Measurements from ENCODE around the gene CAMTA2.

Gene CAMTA2

DNA sequence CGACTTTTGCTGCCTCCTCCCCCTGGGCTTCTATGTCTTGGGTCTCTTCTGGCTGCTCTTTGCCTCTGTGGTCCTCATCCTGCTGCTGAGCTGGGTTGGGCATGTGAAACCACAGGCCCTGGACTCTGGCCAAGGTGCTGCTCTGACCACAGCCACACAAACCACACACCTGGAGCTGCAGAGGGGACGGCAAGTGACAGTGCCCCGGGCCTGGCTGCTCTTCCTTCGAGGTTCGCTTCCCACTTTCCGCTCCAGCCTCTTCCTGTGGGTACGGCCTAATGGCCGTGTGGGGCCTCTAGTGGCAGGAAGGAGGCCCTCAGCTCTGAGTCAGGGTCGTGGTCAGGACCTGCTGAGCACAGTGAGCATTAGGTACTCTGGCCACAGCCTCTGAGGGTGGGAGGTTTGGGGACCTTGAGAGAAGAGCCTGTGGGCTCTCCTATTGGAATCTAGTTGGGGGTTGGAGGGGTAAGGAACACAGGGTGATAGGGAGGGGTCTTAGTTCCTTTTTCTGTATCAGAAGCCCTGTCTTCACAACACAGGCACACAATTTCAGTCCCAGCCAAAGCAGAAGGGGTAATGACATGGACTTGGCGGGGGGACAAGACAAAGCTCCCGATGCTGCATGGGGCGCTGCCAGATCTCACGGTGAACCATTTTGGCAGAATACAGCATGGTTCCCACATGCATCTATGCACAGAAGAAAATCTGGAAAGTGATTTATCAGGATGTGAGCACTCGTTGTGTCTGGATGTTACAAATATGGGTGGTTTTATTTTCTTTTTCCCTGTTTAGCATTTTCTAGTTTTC is 53.1 kb downstream of the CAMTA2 start:
- Histone ChIP-seq H3K27me3 (ENCODE audit: low read length) (no peaks in the 10 kb centered on the region), H3K9me3 (ENCODE audit: insufficient read depth, low read length) (no peaks in the 10 kb centered on the region), H3K4me3 (ENCODE audit: insufficient read depth, low read length, poor library complexity, severe bottlenecking) (no peak overlapping the region), H3K79me2 (ENCODE audit: insufficient read depth, low read length) (peaks cover 14% of the 10 kb centered on the region), H3K9me2 (replicated peaks; ENCODE audit: insufficient read depth, low read length) (no peaks in the 10 kb centered on the region), H3K36me3 (ENCODE audit: low read length) (no peaks in the 10 kb centered on the region), H2AFZ (ENCODE audit: low read depth, low read length, severe bottlenecking) (no peak overlapping the region), H3F3A (ENCODE audit: insufficient read depth) (0 out of 2 replicates have a peak, but pooled peaks cover under 1% of the 10 kb centered on the region), H3K4me2 (ENCODE audit: low read depth, low read length, poor library complexity, severe bottlenecking) (no peak overlapping the region), H4K20me1 (ENCODE audit: low read depth, low read length) (no peaks in the 10 kb centered on the region), H3K27ac (ENCODE audit: low read depth, low read length) (no peak overlapping the region), H3K9ac (ENCODE audit: low read length) (no peak overlapping the region)
- TF ChIP-seq, protein P1, sequence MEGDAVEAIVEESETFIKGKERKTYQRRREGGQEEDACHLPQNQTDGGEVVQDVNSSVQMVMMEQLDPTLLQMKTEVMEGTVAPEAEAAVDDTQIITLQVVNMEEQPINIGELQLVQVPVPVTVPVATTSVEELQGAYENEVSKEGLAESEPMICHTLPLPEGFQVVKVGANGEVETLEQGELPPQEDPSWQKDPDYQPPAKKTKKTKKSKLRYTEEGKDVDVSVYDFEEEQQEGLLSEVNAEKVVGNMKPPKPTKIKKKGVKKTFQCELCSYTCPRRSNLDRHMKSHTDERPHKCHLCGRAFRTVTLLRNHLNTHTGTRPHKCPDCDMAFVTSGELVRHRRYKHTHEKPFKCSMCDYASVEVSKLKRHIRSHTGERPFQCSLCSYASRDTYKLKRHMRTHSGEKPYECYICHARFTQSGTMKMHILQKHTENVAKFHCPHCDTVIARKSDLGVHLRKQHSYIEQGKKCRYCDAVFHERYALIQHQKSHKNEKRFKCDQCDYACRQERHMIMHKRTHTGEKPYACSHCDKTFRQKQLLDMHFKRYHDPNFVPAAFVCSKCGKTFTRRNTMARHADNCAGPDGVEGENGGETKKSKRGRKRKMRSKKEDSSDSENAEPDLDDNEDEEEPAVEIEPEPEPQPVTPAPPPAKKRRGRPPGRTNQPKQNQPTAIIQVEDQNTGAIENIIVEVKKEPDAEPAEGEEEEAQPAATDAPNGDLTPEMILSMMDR (IDR thresholded peaks at IDR 0.05; ENCODE audit: insufficient read depth, low read length, poor library complexity, severe bottlenecking) = no peak
- TF ChIP-seq EZH2phosphoT487 (conservative IDR thresholded peaks at IDR 0.05; ENCODE audit: low read length) = no peak

DNA sequence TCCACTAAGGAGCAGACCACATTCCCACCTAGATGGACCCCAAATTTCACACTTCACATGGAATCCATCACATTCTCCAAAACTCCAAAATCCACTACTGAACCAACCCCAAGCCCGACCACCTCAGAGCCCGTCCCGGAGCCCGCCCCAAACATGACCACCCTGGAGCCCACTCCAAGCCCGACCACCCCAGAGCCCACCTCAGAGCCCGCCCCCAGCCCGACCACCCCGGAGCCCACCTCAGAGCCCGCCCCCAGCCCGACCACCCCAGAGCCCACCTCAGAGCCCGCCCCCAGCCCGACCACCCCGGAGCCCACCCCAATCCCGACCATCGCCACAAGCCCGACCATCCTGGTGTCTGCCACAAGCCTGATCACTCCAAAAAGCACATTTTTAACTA is 53.8 kb downstream of the CAMTA2 start:
- H2AFZ ChIP-seq (ENCODE audit: low read depth, low read length, severe bottlenecking) = no peak overlapping the region
- TF ChIP-seq EZH2phosphoT487 (conservative IDR thresholded peaks at IDR 0.05; ENCODE audit: low read length) = no peak
- TF ChIP-seq, protein P1 (IDR thresholded peaks at IDR 0.05; ENCODE audit: insufficient read depth, low read length, poor library complexity, severe bottlenecking) = no peak
- no peak overlapping the region for H3K4me3 ChIP-seq (ENCODE audit: insufficient read depth, low read length, poor library complexity, severe bottlenecking)
- H3K9ac ChIP-seq (ENCODE audit: low read length) = no peak overlapping the region
- H3K9me2 ChIP-seq (replicated peaks; ENCODE audit: insufficient read depth, low read length) = no peaks in the 10 kb centered on the region
- no peaks in the 10 kb centered on the region for H3K36me3 ChIP-seq (ENCODE audit: low read length)
- H3K4me2 ChIP-seq (ENCODE audit: low read depth, low read length, poor library complexity, severe bottlenecking) = no peak overlapping the region
- H3F3A ChIP-seq (ENCODE audit: insufficient read depth) = 0 out of 2 replicates have a peak, but pooled peaks cover 3% of the 10 kb centered on the region
- H3K27ac ChIP-seq (ENCODE audit: low read depth, low read length) = no peak overlapping the region
- peaks cover 7% of the 10 kb centered on the region for H3K79me2 ChIP-seq (ENCODE audit: insufficient read depth, low read length)
- no peaks in the 10 kb centered on the region for H4K20me1 ChIP-seq (ENCODE audit: low read depth, low read length)
- H3K27me3 ChIP-seq (ENCODE audit: low read length) = no peaks in the 10 kb centered on the region
- H3K9me3 ChIP-seq (ENCODE audit: insufficient read depth, low read length) = no peaks in the 10 kb centered on the region

DNA sequence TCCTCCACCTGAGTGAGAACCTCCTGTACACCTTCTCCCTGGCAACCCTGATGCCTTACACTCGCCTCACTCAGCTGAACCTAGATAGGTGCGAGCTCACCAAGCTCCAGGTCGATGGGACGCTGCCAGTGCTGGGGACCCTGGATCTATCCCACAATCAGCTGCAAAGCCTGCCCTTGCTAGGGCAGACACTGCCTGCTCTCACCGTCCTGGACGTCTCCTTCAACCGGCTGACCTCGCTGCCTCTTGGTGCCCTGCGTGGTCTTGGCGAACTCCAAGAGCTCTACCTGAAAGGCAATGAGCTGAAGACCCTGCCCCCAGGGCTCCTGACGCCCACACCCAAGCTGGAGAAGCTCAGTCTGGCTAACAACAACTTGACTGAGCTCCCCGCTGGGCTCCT is 54.7 kb downstream of the CAMTA2 start:
- Histone ChIP-seq H3K36me3 (ENCODE audit: low read length) (no peaks in the 10 kb centered on the region), H3K79me2 (ENCODE audit: insufficient read depth, low read length) (no peaks in the 10 kb centered on the region), H3K4me2 (ENCODE audit: low read depth, low read length, poor library complexity, severe bottlenecking) (no peak overlapping the region)

More for the DNA sequence above, 54.7 kb downstream of the CAMTA2 start:
- Histone ChIP-seq H3K9me3 (ENCODE audit: insufficient read depth, low read length) (no peaks in the 10 kb centered on the region), H3K9ac (ENCODE audit: low read length) (no peak overlapping the region), H3K27ac (ENCODE audit: low read depth, low read length) (no peak overlapping the region), H2AFZ (ENCODE audit: low read depth, low read length, severe bottlenecking) (no peak overlapping the region), H3F3A (ENCODE audit: insufficient read depth) (0 out of 2 replicates have a peak, but pooled peaks cover 3% of the 10 kb centered on the region), H3K4me3 (ENCODE audit: insufficient read depth, low read length, poor library complexity, severe bottlenecking) (no peak overlapping the region), H3K27me3 (ENCODE audit: low read length) (no peaks in the 10 kb centered on the region), H4K20me1 (ENCODE audit: low read depth, low read length) (no peaks in the 10 kb centered on the region), H3K9me2 (replicated peaks; ENCODE audit: insufficient read depth, low read length) (no peaks in the 10 kb centered on the region)
- TF ChIP-seq, protein P1 (IDR thresholded peaks at IDR 0.05; ENCODE audit: insufficient read depth, low read length, poor library complexity, severe bottlenecking) = no peak
- TF ChIP-seq EZH2phosphoT487 (conservative IDR thresholded peaks at IDR 0.05; ENCODE audit: low read length) = no peak
